Fibroblast of pulmonary artery (primary cell): ENCODE data around the gene OFD1.
A peak's percentile ranks its signal among the peaks of the same experiment; 100 is the strongest.

Experiments used
- DNase-seq: peaks from one replicate; pipeline ENCODE4 v3.0.0-alpha.2; 2010; ENCODE audit warnings: low read depth
- H3K4me3 ChIP-seq: replicated peaks from 2 replicates; pipeline ENCODE4 v1.5.1; 2011; ENCODE audit warnings: low read depth, mild to moderate bottlenecking, control low read depth, low read length, moderate library complexity
- TF ChIP-seq, protein P1 (sequence below): IDR thresholded peaks from 2 replicates; pipeline ENCODE4 v1.5.1; 2011; ENCODE audit warnings: mild to moderate bottlenecking, control low read depth, low read length, inconsistent platforms; ENCODE audit errors: missing control alignments

Gene OFD1, protein sequence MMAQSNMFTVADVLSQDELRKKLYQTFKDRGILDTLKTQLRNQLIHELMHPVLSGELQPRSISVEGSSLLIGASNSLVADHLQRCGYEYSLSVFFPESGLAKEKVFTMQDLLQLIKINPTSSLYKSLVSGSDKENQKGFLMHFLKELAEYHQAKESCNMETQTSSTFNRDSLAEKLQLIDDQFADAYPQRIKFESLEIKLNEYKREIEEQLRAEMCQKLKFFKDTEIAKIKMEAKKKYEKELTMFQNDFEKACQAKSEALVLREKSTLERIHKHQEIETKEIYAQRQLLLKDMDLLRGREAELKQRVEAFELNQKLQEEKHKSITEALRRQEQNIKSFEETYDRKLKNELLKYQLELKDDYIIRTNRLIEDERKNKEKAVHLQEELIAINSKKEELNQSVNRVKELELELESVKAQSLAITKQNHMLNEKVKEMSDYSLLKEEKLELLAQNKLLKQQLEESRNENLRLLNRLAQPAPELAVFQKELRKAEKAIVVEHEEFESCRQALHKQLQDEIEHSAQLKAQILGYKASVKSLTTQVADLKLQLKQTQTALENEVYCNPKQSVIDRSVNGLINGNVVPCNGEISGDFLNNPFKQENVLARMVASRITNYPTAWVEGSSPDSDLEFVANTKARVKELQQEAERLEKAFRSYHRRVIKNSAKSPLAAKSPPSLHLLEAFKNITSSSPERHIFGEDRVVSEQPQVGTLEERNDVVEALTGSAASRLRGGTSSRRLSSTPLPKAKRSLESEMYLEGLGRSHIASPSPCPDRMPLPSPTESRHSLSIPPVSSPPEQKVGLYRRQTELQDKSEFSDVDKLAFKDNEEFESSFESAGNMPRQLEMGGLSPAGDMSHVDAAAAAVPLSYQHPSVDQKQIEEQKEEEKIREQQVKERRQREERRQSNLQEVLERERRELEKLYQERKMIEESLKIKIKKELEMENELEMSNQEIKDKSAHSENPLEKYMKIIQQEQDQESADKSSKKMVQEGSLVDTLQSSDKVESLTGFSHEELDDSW

DNA sequence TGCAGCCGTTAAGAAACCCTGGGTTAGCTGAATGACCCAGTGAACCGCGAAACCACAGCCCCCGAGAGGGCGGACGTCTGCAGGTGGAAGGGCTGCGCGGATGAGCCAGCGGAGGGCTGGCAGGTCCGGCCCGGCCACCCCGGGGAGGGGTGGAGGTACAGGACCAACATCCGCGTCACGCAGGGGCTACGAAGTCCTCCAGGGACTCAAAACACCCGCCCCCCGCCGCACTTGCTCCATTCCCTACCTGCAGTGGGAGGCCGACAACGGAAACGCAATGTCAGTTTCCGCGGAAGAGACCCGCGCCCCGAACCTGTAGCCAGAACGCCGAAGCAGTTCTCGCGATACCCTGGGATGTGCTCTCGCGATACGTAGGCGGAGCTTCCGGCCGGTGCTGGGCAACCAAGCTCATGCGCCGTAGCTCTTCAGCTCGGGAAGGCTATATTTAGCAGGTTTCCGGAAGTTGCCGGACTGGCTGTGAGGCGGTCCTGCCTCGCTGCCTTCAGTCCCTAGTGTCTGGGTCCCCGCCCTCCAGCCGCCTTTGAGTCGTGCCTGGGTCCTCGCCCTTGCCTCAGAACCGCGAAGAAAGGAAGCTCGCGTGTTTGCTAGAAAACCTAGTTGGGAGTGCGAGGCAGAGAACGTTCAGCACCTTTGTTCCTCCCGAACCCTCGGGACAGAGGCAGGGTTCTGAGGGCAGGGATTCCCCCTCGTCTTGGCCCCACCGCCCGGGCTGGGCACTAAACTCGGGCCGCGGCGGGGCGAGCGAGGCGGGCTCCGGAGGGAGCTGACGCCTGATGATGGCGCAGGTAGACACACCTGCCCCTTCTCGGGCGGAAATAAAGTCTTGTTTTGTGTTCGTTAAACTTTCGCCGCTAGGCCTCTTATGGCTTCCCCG is at the start of gene OFD1, which contains the start of gene TRAPPC2:
OFD1 (plus strand) TSS at position 471 of the 895 bp plus-strand sequence; CDS start at position 795, 324 bp downstream.
TRAPPC2 (minus strand) TSS at position 343 of the 895 bp plus-strand sequence. CDS start 14,657 bp downstream, outside the sequence.
- peak; percentile 95 for DNase-seq
- peak within 1 kb of the TSS; percentile 82 for H3K4me3 ChIP-seq
- TF ChIP-seq, protein P1, sequence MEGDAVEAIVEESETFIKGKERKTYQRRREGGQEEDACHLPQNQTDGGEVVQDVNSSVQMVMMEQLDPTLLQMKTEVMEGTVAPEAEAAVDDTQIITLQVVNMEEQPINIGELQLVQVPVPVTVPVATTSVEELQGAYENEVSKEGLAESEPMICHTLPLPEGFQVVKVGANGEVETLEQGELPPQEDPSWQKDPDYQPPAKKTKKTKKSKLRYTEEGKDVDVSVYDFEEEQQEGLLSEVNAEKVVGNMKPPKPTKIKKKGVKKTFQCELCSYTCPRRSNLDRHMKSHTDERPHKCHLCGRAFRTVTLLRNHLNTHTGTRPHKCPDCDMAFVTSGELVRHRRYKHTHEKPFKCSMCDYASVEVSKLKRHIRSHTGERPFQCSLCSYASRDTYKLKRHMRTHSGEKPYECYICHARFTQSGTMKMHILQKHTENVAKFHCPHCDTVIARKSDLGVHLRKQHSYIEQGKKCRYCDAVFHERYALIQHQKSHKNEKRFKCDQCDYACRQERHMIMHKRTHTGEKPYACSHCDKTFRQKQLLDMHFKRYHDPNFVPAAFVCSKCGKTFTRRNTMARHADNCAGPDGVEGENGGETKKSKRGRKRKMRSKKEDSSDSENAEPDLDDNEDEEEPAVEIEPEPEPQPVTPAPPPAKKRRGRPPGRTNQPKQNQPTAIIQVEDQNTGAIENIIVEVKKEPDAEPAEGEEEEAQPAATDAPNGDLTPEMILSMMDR, result no peak

DNA sequence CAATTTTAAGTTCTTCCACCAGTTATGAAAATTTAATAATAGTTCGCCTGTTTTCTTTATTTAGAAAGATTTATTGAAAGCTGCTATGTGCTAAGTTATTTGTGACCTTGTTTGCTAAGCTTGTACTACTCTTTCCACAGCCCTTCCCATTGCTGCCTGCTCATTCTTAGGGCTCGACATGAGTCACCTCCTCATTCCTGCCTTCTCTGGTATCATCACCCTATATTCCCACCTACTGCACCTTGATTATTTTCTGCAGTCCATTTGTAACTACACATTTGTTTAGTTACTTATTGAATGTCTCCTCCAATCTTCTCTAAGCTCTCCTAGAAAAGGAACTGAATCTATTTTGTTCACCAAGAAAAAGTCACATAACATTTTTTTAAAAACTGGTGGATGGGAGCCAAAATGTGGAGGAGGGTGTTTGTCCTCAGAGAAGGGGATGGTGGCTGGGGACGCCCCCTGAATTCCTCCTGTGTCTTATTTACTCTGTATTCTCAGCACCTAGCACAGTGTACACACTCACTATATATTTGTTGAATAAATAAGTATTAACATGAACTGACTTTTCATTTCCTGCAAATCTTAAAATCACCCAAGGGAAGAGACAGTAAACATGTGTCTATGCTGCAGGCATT is 49.3 kb upstream of the OFD1 start:
- DNase-seq, result no peak
- TF ChIP-seq, protein P1, result no peak
- H3K4me3 ChIP-seq, result no peak overlapping the region

DNA sequence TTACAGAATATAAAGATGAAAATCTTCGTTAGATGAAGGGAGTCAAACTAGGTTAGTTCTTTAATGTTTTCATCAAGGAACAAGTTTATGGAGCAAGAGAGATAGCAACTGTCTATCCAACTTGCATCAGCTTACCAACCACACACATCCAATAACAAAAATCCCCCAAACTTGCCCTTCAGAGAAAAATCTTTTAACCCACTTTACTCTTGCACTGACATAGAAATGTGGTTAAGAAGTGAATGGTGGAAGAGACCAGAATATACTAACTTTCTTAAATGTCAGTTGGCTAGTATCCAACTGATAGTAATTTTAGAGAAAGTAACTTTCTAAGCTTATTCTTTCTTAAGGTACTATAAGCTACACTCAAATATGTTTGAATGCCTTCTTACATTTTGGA is 47.3 kb upstream of the OFD1 start:
- TF ChIP-seq, protein P1, result no peak
- DNase-seq, result no peak
- no peak overlapping the region for H3K4me3 ChIP-seq

DNA sequence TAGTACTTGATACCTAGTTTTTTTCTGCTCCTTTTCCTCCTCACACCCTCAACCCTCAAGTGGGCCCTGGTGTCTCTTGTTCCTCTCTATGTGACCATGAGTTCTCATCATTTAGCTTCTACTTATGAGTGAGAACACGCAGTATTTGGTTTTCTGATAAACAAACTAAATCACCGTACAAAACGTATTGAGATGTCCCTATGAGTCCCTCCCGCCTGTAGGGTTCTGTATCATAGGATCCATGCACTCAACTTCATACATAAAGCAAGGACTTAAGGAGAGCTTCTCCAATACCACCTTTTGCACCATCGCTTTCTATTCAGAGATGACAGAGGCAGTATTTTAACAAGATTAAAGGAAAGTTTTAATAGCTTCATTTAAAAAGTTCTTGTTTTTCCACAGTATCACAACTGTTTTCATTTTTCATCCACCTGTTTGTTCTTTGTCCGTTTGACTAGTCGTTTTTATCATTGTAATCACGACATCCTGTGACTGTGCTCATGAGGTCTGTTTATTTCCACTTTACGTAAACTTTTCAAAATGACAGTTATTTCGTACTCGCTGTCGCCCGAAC is 46.1 kb upstream of the OFD1 start:
- peak overlapping the region; percentile 71 for H3K4me3 ChIP-seq
- DNase-seq, result no peak
- TF ChIP-seq, protein P1, result no peak

DNA sequence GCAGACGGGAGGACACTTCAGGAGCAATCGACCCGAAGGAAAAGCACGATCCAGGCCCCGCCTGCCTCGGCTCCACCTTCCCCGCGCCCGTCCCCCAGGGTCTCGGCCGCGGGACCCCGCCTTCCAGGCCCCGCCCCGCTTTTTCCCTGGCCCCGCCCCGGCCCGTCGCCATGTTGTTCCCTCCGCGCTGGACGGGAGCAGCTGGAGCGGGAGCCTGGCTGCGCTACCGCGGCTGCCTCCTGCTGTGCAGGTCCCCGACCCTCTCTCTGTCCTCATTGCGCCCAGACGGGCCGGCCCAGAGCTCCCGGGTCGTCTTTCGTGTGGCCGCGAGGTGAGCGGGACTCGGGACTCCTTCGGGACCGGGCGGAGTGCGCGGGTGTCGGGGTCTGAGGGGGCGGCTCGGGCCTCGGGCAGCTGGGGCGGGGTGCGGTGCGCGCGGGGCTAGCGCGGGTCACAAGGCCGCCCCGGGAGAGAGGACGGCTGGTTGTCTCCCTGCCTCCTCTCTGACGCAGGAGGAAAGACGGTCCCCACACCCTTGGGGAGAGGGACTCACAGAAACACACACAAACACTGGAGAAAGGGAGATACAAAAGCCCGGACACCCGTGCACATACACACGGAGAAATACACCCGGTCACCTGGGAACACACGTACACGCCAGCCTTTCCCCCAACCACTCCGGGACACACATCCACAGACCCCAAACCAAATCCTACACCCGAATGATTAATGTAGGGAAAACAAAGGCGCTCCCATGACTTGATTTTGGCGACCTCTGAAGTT is 45.4 kb upstream of the OFD1 start, which contains the start of gene RAB9A:
RAB9A (plus strand) TSS at position 171 of the 783 bp plus-strand sequence. CDS start 19,619 bp downstream, outside the sequence.
- H3K4me3 ChIP-seq, result peak within 1 kb of the TSS; percentile 71
- TF ChIP-seq, protein P1, result no peak
- peak; percentile 64 for DNase-seq
